Esophagus (tissue), 2 donors: ENCODE data around the gene RNF213. TPM values are rescaled to one million over a fixed set of nuclear protein-coding genes. Genes with fewer than 3 reads are reported as not detected.
"Not testable (repeated sequence)": the region's sequence is repeated elsewhere in the genome, so short reads cannot be mapped to it uniquely, and the experiment has no call there.

Experiments
- H3K27ac ChIP-seq, 2 donors: one replicate each; pipeline ENCODE4 v1.5.1; 2013; ENCODE audit warnings: low read depth in 2 of 2, mild to moderate bottlenecking in 2 of 2, inconsistent platforms in 1 of 2, low read length in 1 of 2, moderate library complexity in 1 of 2
- H3K27me3 ChIP-seq, 2 donors: one replicate each; pipeline ENCODE4 v1.6.1; 2013; ENCODE audit warnings: low read length in 2 of 2, control low read depth in 1 of 2, mild to moderate bottlenecking in 1 of 2; ENCODE audit not compliant: insufficient read depth in 2 of 2, control insufficient read depth in 1 of 2
- H3K36me3 ChIP-seq, 2 donors: one replicate each; pipeline ENCODE4 v1.6.1; 2013; ENCODE audit warnings: low read length in 1 of 2; ENCODE audit not compliant: control insufficient read depth in 2 of 2, insufficient read depth in 2 of 2
- H3K4me1 ChIP-seq, 2 donors: one replicate each; pipeline ENCODE4 v1.6.1; 2013; ENCODE audit warnings: low read length in 1 of 2; ENCODE audit not compliant: control insufficient read depth in 2 of 2, insufficient read depth in 2 of 2
- H3K4me3 ChIP-seq, 2 donors: one replicate each; pipeline ENCODE4 v1.5.1; 2013; ENCODE audit warnings: low read length in 2 of 2, mild to moderate bottlenecking in 2 of 2, low read depth in 1 of 2, moderate library complexity in 1 of 2
- H3K9me3 ChIP-seq, 2 donors: one replicate each; pipeline ENCODE4 v1.6.1; 2013; ENCODE audit warnings: mild to moderate bottlenecking in 2 of 2, low read depth in 1 of 2, low read length in 1 of 2, moderate library complexity in 1 of 2; ENCODE audit not compliant: control insufficient read depth in 2 of 2, insufficient read depth in 1 of 2
- WGBS, 2 donors: extraction: QIAGEN DNeasy Blood & Tissue Kit; methylation state at CpG; one replicate each; pipeline ENCODE4 v1.1.7; 2013; 5-methylcytosine and 5-hydroxymethylcytosine counted together
- polyA plus RNA-seq, 2 donors: library from polyadenylated mRNA; stranded (reverse); fragments of 200-250 nt; gene quantifications; one replicate each; pipeline ENCODE4 v1.2.3, GENCODE V29; 2013
- donor health status: healthy with polysubstance abuse.
- donor health status: Bipolar disorder and iron deficiency.

RNF213 gene
- polyA plus RNA-seq, 2 donors: 17.9 to 54.7 TPM

DNA sequence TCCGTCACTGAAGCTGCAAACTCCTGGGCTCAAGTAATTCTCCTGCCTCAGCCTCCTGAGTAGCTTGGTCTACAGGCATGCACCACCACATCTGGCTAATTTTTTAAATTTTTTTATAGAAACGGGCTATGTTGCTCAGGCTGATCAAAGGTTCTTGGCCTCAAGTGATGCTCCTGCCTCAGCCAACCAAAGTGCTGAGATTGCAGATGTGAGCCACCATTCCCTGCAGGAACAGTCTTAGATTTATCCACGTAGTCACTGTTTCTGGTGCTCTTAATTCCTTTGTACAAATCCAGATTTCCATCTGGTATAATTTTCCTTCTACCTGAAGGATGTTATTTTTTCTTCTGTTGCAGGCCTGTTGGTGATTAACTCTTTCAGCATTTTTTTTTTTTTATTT is 27.4 kb upstream of the RNF213 start:
- Histone ChIP-seq H3K36me3 (peaks cover 0 to 18% of the 10 kb centered on the region in 2 donors), H3K9me3 (peaks cover 0 to 3% of the 10 kb centered on the region in 2 donors), H3K4me3 (no peak overlapping the region), H3K27me3 (no peaks in the 10 kb centered on the region), H3K4me1 (no peaks in the 10 kb centered on the region), H3K27ac (no peak overlapping the region)
- 90 to 96% methylated on average over 3 of the region's 3 CpGs for WGBS, 2 donors

DNA sequence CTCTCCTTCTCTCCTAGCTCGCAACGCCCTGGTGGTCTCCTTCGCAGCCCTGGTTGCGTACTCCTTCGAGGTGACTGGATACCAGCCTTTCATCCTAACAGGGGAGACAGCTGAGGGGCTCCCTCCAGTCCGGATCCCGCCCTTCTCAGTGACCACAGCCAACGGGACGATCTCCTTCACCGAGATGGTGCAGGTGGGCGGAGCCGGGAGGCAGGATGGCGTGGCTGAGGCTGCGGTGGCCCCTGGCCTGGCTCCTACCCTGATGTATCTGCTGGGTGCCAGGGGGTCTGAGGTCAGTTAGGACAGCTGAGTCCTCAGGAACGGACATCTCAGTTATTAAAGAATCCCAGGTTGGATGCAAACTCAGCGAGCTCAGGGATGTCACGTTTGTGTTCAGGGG is 23.7 kb upstream of the RNF213 start:
- no peaks in the 10 kb centered on the region for H3K4me1 ChIP-seq
- no peak overlapping the region for H3K4me3 ChIP-seq
- peaks cover 0 to 18% of the 10 kb centered on the region in 2 donors for H3K36me3 ChIP-seq
- WGBS, 2 donors: 87% methylated on average over 17 of the region's 17 CpGs
- no peak overlapping the region for H3K27ac ChIP-seq
- no peaks in the 10 kb centered on the region for H3K27me3 ChIP-seq
- H3K9me3 ChIP-seq: peaks cover 0 to 3% of the 10 kb centered on the region in 2 donors

DNA sequence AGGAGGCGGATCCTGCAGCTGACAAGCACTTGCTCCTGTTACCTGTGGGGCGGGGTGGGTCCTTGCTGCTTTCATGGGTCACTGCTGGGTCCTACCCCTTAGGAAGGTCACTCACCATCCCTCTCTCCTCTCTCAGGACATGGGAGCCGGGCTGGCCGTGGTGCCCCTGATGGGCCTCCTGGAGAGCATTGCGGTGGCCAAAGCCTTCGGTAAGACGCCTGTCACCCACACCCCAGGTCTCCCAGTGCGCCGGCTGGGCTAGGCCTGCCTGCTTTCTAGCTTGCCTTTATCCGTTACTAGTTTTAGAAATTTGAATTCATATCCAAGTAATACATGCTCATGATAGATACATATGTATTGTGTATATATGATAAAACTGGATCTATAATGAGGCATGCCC is 23.3 kb upstream of the RNF213 start:
- Histone ChIP-seq H3K27ac (no peak overlapping the region), H3K4me1 (no peaks in the 10 kb centered on the region), H3K36me3 (peaks cover 0 to 20% of the 10 kb centered on the region in 2 donors), H3K27me3 (no peaks in the 10 kb centered on the region), H3K9me3 (no peaks in the 10 kb centered on the region), H3K4me3 (no peak overlapping the region)
- WGBS, 2 donors: 92 to 96% methylated on average over 10 of the region's 10 CpGs

DNA sequence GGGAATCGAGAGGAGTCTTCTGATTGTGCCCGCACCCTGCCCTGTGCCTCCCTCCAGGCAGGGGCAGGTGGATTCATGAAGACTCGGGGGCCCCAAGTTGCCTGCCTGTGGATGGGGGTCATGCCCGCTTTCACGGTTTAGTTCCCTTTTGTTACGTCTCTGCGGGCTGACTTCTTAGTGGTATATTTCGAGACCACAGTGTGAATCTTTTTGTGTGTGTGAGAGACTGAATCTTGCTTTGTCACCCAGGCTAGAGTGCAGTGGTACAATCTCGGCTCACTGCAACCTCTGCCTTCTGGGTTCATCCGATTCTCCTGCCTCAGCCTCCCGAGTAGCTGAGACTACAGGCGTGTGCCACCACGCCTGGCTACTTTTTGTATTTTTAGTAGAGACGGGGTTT is 18.1 kb upstream of the RNF213 start:
- no peaks in the 10 kb centered on the region for H3K9me3 ChIP-seq
- no peaks in the 10 kb centered on the region for H3K4me1 ChIP-seq
- no peaks in the 10 kb centered on the region for H3K27me3 ChIP-seq
- no peak overlapping the region for H3K27ac ChIP-seq
- peaks cover 0 to 22% of the 10 kb centered on the region in 2 donors for H3K36me3 ChIP-seq
- 81 to 91% methylated on average over 14 of the region's 14 CpGs for WGBS, 2 donors
- H3K4me3 ChIP-seq: no peak overlapping the region

DNA sequence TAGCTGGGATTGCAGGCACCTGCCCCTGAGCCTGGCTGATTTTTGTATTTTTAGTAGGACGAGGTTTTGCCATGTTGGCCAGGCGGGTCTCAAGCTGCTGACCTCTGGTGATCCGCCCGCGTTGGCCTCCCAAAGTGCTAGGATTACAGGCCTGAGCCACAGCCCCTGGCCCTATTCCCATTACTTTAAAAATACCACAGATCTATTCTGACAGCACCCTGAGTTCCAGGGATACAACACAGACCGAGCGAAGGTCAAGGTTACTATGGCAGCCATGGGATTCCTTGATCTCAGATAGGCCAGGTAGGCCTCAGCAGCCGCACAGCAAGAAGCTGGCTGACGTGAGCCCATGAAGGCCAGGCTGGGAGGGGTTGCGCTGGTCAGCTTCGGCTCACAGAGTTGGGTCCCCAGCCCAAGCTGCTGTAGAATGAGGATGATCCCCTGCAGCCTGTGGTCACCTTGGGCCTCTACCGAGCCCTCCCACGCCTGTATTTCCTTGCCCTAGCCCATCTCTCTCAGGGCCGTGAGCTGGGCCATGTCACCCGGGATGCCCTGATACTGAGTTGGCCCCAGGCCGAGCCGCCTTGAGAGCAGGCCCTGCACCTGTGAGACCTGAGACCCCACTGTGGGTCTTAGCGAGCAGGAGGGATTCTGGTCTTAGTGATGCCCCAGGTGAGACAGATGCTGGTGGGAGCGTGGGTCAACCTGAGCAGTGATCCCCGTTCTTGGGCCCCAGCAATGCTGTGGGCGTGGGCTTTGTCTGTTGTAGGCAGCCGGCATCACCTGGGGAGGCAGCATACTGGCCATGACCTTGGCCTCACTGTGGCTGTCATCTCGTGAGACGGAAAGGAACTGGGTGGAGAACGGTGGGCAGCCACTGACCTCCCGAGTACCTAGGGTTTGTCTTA is 16.9 kb upstream of the RNF213 start:
- Histone ChIP-seq H3K9me3 (no peaks in the 10 kb centered on the region), H3K4me1 (no peaks in the 10 kb centered on the region), H3K27me3 (no peaks in the 10 kb centered on the region), H3K4me3 (no peak overlapping the region), H3K36me3 (peaks cover 0 to 18% of the 10 kb centered on the region in 2 donors), H3K27ac (no peak overlapping the region)
- 93 to 95% methylated on average over 26 of the region's 26 CpGs for WGBS, 2 donors

DNA sequence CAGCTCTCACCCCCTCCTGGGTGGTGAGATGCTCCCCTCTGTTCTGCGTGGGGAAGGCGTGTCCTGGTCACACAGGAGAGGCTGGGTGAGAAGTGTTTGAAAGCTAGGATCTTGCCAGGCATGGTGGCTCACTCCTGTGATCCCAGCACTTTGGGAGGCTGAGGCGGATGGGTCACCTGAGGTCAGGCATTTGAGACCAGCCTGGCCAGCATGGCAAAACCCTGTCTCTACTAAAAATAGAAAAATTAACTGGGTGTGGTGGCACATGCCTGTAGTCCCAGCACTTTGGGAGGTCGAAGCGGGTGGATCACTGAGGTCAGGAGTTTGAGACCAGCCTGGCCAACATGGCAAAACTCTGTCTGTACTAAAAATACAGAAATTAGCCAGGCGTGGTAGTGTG is 16.2 kb upstream of the RNF213 start:
- 96% methylated on average over 6 of the region's 6 CpGs for WGBS, 2 donors
- not testable (repeated sequence) for H3K4me3 ChIP-seq, H3K4me1 ChIP-seq, H3K27ac ChIP-seq, H3K9me3 ChIP-seq, H3K27me3 ChIP-seq
- H3K36me3 ChIP-seq: peaks cover 0 to 21% of the 10 kb centered on the region in 2 donors

DNA sequence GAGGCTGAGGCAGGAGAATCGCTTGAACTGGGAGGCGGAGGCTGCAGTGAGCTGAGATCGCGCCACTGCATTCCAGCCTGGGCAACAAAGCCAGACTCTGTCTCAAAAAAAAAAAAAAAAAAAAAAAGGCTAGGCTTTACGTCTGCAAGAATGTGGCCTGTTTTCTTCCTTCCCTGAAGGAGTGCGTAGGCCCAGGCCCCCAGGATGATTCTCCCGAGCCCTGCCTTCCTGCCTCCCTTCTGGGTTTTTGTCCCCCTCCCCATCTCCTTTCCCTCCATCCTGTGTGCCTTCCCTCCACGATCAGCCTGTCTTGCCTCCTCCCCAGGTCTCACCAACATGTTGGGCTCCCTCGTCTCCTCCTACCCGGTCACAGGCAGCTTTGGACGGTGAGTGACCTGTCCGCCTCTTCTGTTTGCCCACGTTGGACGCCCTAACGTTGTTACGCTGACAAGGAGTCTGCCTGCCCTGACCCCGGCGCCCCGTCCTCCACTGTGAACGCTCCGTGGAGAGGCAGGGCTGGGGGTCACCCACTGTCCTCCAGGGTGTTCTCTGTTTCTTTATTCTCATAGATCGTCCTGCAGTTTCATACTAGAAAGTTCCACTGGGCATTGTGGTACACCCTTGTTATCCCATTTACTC is 15.7 kb upstream of the RNF213 start:
- Histone ChIP-seq H3K36me3 (peaks cover 0 to 21% of the 10 kb centered on the region in 2 donors), H3K9me3 (no peaks in the 10 kb centered on the region), H3K27me3 (no peaks in the 10 kb centered on the region), H3K4me3 (no peak overlapping the region), H3K27ac (no peak overlapping the region), H3K4me1 (no peaks in the 10 kb centered on the region)
- 89 to 90% methylated on average over 22 of the region's 22 CpGs for WGBS, 2 donors

DNA sequence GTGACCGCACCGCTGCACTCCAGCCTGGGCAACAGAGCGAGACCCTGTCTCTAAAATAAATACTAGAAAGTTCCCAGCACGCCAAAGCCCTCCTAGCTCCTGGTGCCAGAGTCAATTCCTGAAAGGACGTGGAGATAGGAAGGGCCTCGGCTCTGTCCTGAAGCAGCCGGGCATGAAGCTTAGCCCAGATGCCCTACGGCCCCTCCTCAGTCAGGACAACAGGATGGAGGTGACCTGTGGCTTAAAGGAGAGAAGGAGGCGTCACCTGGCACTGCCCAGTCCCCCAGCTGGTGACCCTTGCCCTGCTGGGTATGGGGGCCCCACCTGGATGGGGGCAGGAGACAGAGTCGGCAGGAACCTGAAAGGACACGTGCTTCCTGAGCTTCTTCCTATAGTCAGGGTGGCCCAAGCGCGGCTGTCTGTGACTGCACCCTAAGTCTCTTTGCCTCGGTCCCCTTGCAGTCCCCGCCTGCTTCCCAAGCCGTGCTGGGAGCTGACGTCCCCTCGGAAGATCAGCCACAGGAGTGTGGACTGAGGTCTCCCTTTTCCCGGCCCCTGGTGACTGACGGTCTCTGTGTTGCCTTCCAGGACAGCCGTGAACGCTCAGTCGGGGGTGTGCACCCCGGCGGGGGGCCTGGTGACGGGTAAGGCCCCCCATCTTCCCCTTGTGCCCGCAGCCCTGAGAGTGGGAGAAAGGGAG is 14.9 kb upstream of the RNF213 start:
- Histone ChIP-seq H3K9me3 (no peaks in the 10 kb centered on the region), H3K27me3 (no peaks in the 10 kb centered on the region), H3K4me1 (no peaks in the 10 kb centered on the region), H3K27ac (no peak overlapping the region), H3K36me3 (peaks cover 0 to 21% of the 10 kb centered on the region in 2 donors), H3K4me3 (no peak overlapping the region)
- WGBS, 2 donors: 91% methylated on average over 27 of the region's 27 CpGs

DNA sequence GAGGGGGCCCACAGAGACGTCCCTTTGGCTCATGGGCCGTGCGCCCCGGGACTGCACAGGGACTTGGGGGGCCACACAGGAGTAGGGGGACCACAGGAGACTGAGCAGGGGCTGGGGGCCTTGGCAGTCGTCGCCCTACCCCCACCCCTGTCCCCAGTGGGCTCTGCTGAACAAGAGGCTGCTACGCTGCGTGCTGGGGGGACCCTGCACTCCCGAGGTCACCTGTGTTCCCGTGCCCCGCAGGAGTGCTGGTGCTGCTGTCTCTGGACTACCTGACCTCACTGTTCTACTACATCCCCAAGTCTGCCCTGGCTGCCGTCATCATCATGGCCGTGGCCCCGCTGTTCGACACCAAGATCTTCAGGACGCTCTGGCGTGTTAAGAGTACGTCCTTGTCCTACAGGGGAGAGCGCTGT is 14.4 kb upstream of the RNF213 start:
- Histone ChIP-seq H3K36me3 (peaks cover 0 to 21% of the 10 kb centered on the region in 2 donors), H3K9me3 (no peaks in the 10 kb centered on the region), H3K4me3 (no peak overlapping the region), H3K4me1 (no peaks in the 10 kb centered on the region), H3K27ac (no peak overlapping the region), H3K27me3 (no peaks in the 10 kb centered on the region)
- WGBS, 2 donors: 93 to 95% methylated on average over 19 of the region's 19 CpGs
